GM12892 (cell line): ENCODE data around the gene FCRL3.

Source experiments
- POLR2A ChIP-seq: IDR thresholded peaks from 2 replicates; pipeline ENCODE4 v1.6.1; 2011; ENCODE audit warnings: low read depth, low read length, control low read depth
- POLR2AphosphoS5 ChIP-seq: IDR thresholded peaks from 2 replicates; pipeline ENCODE4 v1.6.1; 2011; ENCODE audit warnings: low read depth, low read length, control low read depth
- TAF1 ChIP-seq: IDR thresholded peaks from 2 replicates; pipeline ENCODE4 v1.6.1; 2011; ENCODE audit warnings: low read depth, mild to moderate bottlenecking, control low read depth, low read length, borderline replicate concordance

DNA sequence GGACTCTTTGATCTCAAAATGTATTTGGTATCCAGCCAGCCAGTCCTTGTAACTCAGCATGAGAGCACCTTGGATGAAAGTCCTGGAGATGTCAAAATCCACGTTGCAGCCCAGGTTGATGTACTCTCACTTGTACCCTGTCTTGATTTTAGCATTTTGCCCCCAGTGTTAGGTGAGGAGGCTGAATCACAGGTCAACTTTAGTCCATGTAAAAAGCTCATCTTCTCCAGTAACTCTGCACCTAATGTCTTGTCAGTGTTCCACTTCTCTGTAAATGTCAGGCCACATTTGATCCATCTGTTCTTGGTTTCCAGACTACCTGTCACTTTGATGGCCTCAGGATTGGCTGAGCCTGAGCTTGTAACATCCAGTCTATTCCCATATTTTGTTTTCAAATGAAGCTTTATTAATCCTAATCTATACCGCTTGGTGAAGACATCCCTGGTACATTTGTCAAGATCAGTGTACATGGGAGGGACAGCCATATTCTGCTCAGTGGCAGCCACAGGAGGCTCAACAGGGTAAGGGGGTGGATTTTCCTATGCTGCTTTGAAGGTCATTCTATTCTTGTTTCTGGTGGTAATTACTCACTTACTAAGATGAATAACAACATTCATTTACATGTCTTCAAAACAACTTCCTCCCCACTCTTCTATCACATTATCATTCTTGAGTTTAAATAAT, 24.1 kb upstream of the FCRL3 start:
- TF ChIP-seq POLR2AphosphoS5 (no peak), POLR2A (no peak), TAF1 (no peak)
